ENCODE measurements around the gene SNCB. TPM values are rescaled to one million over a fixed set of nuclear protein-coding genes. Genes with fewer than 3 reads are reported as not detected.

The SNCB gene
- total RNA-seq, 2 experiments from 2014 or later = not detected

GRCh38 chr5:176596689-176597416, 33.5 kb downstream of the SNCB start:
- peak overlapping the region; percentile 82 for H3K4me3 Mint-ChIP-seq
- ATAC-seq (ENCODE audit: poor library complexity) = peak; percentile 84

GRCh38 chr5:176596069-176596644, 34.2 kb downstream of the SNCB start:
- DNase-seq (no peak), ATAC-seq (ENCODE audit: poor library complexity) (no peak)
- H3K9me3 Mint-ChIP-seq = no peaks in the 10 kb centered on the region
- H3K4me1 Mint-ChIP-seq (ENCODE audit: low read depth) = peaks cover 8% of the 10 kb centered on the region
- ChIA-PET POLR2A (interaction anchor here (1.0 to 1.4 kb wide), 3 partner anchors 51 to 148 kb away, joined by 3 to 6 read pairs (median 6); partner anchors contain the start of genes FAF2, RNF44 and TSPAN17), CTCF (interaction anchor here (0.9 to 2.2 kb wide), 8 partner anchors 10 to 179 kb away, joined by 3 to 11 read pairs (median 4); partner anchors contain the start of gene CLTB)
- Histone ChIP-seq H3K4me3 (ENCODE audit: low read length) (peak overlapping the region; percentile 33), H3K27ac (ENCODE audit: low read depth in 1 of 2, low read length in 2 of 2) (no peak overlapping the region), H3K27me3 (ENCODE audit: control insufficient read depth in 1 of 2, insufficient read depth in 2 of 2, low read length in 2 of 2) (no peaks in the 10 kb centered on the region), H3K4me1 (ENCODE audit: insufficient read depth, low read length) (peaks cover 12% of the 10 kb centered on the region), H3K36me3 (ENCODE audit: insufficient read depth, low read length) (no peaks in the 10 kb centered on the region), H3K9me3 (ENCODE audit: control insufficient read depth in 1 of 2, insufficient read depth in 1 of 2, low read length in 2 of 2) (peaks cover 0 to 4% of the 10 kb centered on the region in 2 experiments)
- H3K27me3 Mint-ChIP-seq = no peaks in the 10 kb centered on the region
- peak overlapping the region; percentile 82 for H3K4me3 Mint-ChIP-seq
- no peaks in the 10 kb centered on the region for H3K36me3 Mint-ChIP-seq (ENCODE audit: low read depth)
- H3K27ac Mint-ChIP-seq = no peak overlapping the region
- TF ChIP-seq CTCF (IDR thresholded peaks at IDR 0.05) = no peak
- intact Hi-C loops (cut with DNase I, micrococcal nuclease) = loop anchor here in 1 of 2 experiments (1.0 to 5.0 kb wide), 2 partner anchors 180 to 864 kb away; partner anchors contain the start of gene CLTB

More at GRCh38 chr5:176596689-176597416, 33.5 kb downstream of the SNCB start:
- Histone ChIP-seq H3K36me3 (ENCODE audit: insufficient read depth, low read length) (no peaks in the 10 kb centered on the region), H3K27ac (ENCODE audit: low read depth in 1 of 2, low read length in 2 of 2) (no peak overlapping the region), H3K4me3 (ENCODE audit: low read length) (peak overlapping the region; percentile 33), H3K27me3 (ENCODE audit: control insufficient read depth in 1 of 2, insufficient read depth in 2 of 2, low read length in 2 of 2) (no peaks in the 10 kb centered on the region), H3K9me3 (ENCODE audit: control insufficient read depth in 1 of 2, insufficient read depth in 1 of 2, low read length in 2 of 2) (peaks cover 0 to 4% of the 10 kb centered on the region in 2 experiments), H3K4me1 (ENCODE audit: insufficient read depth, low read length) (peaks cover 12% of the 10 kb centered on the region)
- POLR2A ChIA-PET = interaction anchor here (0.7 to 1.4 kb wide), 4 partner anchors 50 to 149 kb away, joined by 3 to 6 read pairs (median 4); partner anchors contain the start of genes FAF2, RNF44 and TSPAN17
- intact Hi-C loops (cut with DNase I, micrococcal nuclease) = loop anchor here (1.0 to 5.0 kb wide), 2 partner anchors 181 to 865 kb away; partner anchors contain the start of gene CLTB (in 2 of the 2)
- DNase-seq = peak; percentile 51 to 89 (median 67)
- Mint-ChIP-seq H3K9me3 (no peaks in the 10 kb centered on the region), H3K27ac (no peak overlapping the region), H3K4me1 (ENCODE audit: low read depth) (peaks cover 8% of the 10 kb centered on the region), H3K27me3 (no peaks in the 10 kb centered on the region), H3K36me3 (ENCODE audit: low read depth) (no peaks in the 10 kb centered on the region)
- CTCF ChIA-PET = interaction anchor here (0.7 to 2.2 kb wide), 17 partner anchors 9 to 237 kb away, joined by 3 to 11 read pairs (median 3); partner anchors contain the start of genes CLTB and RNF44
- peak; percentile 11 for TF ChIP-seq CTCF (IDR thresholded peaks at IDR 0.05)

GRCh38 chr5:176595386-176595943, 34.9 kb downstream of the SNCB start:
- ChIA-PET CTCF (interaction anchor here (2.2 kb wide), 1 partner anchor 179 kb away, joined by 11 read pairs; the partner anchor contains the start of gene CLTB), POLR2A (no interaction called here)
- Mint-ChIP-seq H3K4me3 (peak overlapping the region; percentile 82), H3K27ac (no peak overlapping the region), H3K27me3 (no peaks in the 10 kb centered on the region), H3K36me3 (ENCODE audit: low read depth) (no peaks in the 10 kb centered on the region), H3K9me3 (no peaks in the 10 kb centered on the region), H3K4me1 (ENCODE audit: low read depth) (peaks cover 8% of the 10 kb centered on the region)
- Histone ChIP-seq H3K36me3 (ENCODE audit: insufficient read depth, low read length) (no peaks in the 10 kb centered on the region), H3K4me1 (ENCODE audit: insufficient read depth, low read length) (peaks cover 12% of the 10 kb centered on the region), H3K27ac (ENCODE audit: low read depth in 1 of 2, low read length in 2 of 2) (no peak overlapping the region), H3K4me3 (ENCODE audit: low read length) (no peak overlapping the region), H3K9me3 (ENCODE audit: control insufficient read depth in 1 of 2, insufficient read depth in 1 of 2, low read length in 2 of 2) (peaks cover 0 to 4% of the 10 kb centered on the region in 2 experiments), H3K27me3 (ENCODE audit: control insufficient read depth in 1 of 2, insufficient read depth in 2 of 2, low read length in 2 of 2) (no peaks in the 10 kb centered on the region)
- no peak for TF ChIP-seq CTCF (IDR thresholded peaks at IDR 0.05)
- DNase-seq (no peak), ATAC-seq (ENCODE audit: poor library complexity) (no peak)
- intact Hi-C loops (cut with DNase I, micrococcal nuclease) = loop anchor here in 1 of 2 experiments (5.0 kb wide), 1 partner anchor 863 kb away; no protein-coding TSS in a partner anchor

Data from CD4-positive, alpha-beta T cell (primary cell).